HCT116 (cell line): Measurements from ENCODE around the gene RTTN. TPM values are rescaled to one million over a fixed set of nuclear protein-coding genes. Genes with fewer than 3 reads are reported as not detected.

Source experiments
- ATAC-seq: fragments of 200-7000 bp; cut with Tn5 transposase; 2 replicates; pipeline ENCODE4 v1.9.1; 2020; ENCODE audit warnings: mild to moderate bottlenecking, moderate library complexity
- BruUV-seq: library from RNA; stranded (reverse); fragments of 400-500 nt; replicated peaks from 2 replicates; lab custom pipeline; 2021; lab: Mats Ljungman, UMichigan
- CTCF ChIA-PET: fragments of 300-600 bp; sonication (Branson Sonifier 250); formaldehyde crosslinking; loops from one replicate; lab custom pipeline; 2021; ENCODE audit warnings: antibody characterized with exemption; lab: Charles Lee
- POLR2A ChIA-PET: fragments of 300-600, 350-600 bp; sonication (Branson Sonifier 250); formaldehyde crosslinking; loops from one replicate; lab custom pipeline; 2021; ENCODE audit warnings: antibody characterized with exemption; lab: Charles Lee
- RAD21 ChIA-PET, 2 experiments: fragments of 300-600 bp; sonication (Branson Sonifier 250); formaldehyde crosslinking; loops; one replicate each; lab custom pipeline; 2023; ENCODE audit warnings: low total read pairs in 2 of 2; ENCODE audit not compliant: uncharacterized antibody in 2 of 2, unreplicated experiment in 2 of 2, low non-redundant PET in 1 of 2; lab: Charles Lee
- DNase-seq: peaks from one replicate; pipeline ENCODE4 v3.0.0-alpha.2; 2010; ENCODE audit warnings: low read depth, low spot score
- H2AFZ ChIP-seq: fragments of 200-600 bp; shearing (Covaris generic), sonication (generic); 2 replicates; pipeline ENCODE4 v1.6.1; 2017; ENCODE audit warnings: low read depth, mixed run types, mixed read lengths, antibody characterized with exemption, low read length; ENCODE audit not compliant: poor library complexity, severe bottlenecking
- H3K27ac ChIP-seq: 2 replicates; pipeline ENCODE4 v1.5.1; 2012; ENCODE audit warnings: low read depth, low read length
- H3K27me3 ChIP-seq: fragments of 200-600 bp; sonication (generic); 2 replicates; pipeline ENCODE4 v1.6.1; 2016; ENCODE audit warnings: mixed run types, low read length, mixed read lengths; ENCODE audit not compliant: insufficient read depth
- H3K36me3 ChIP-seq, 2 experiments: fragments of 200-500 bp in 1 of 2; fragments of 200-600 bp in 1 of 2; sonication (Bioruptor generic) in 1 of 2; sonication (generic) in 1 of 2; 2 replicates each; pipeline versions ENCODE4 v1.5.1 to v1.6.1; 2014 to 2016; ENCODE audit warnings: low read length in 2 of 2, inconsistent platforms in 1 of 2, mixed read lengths in 1 of 2, mixed run types in 1 of 2; ENCODE audit not compliant: insufficient read depth in 2 of 2, control insufficient read depth in 1 of 2
- H3K4me1 ChIP-seq, 2 experiments: fragments of 200-600 bp in 1 of 2; sonication (generic) in 1 of 2; 2 replicates each; pipeline versions ENCODE4 v1.5.1 to v1.6.1; 2012 to 2017; ENCODE audit warnings: low read length in 2 of 2, inconsistent platforms in 1 of 2, mild to moderate bottlenecking in 1 of 2, mixed read lengths in 1 of 2, mixed run types in 1 of 2, moderate library complexity in 1 of 2; ENCODE audit not compliant: insufficient read depth in 2 of 2, control insufficient read depth in 1 of 2
- H3K4me2 ChIP-seq: fragments of 200-600 bp; sonication (generic); 2 replicates; pipeline ENCODE4 v1.6.1; 2017; ENCODE audit warnings: mixed run types, low read length, mixed read lengths
- H3K4me3 ChIP-seq, 2 experiments: fragments of 200-600 bp in 1 of 2; sonication (generic) in 1 of 2; replicated peaks in 1 of 2; 2 replicates each; pipeline ENCODE4 v1.5.1; 2011 to 2016; ENCODE audit warnings: low read length in 2 of 2, control low read depth in 1 of 2, low read depth in 1 of 2, mild to moderate bottlenecking in 1 of 2, mixed read lengths in 1 of 2, mixed run types in 1 of 2
- H3K79me2 ChIP-seq: fragments of 200-600 bp; sonication (generic); 2 replicates; pipeline ENCODE4 v1.6.1; 2017; ENCODE audit warnings: mild to moderate bottlenecking, mixed run types, low read length, moderate library complexity, mixed read lengths; ENCODE audit not compliant: insufficient read depth
- H3K9ac ChIP-seq: fragments of 200-600 bp; sonication (generic); 2 replicates; pipeline ENCODE4 v1.6.1; 2016; ENCODE audit warnings: low read length, mixed read lengths
- H3K9me2 ChIP-seq: fragments of 200-600 bp; sonication (generic), shearing (Covaris generic); 2 replicates; pipeline ENCODE4 v1.6.1; 2017; ENCODE audit warnings: mixed run types, mild to moderate bottlenecking, moderate library complexity; ENCODE audit not compliant: insufficient read depth
- H3K9me3 ChIP-seq, 2 experiments: fragments of 200-500 bp in 1 of 2; fragments of 200-600 bp in 1 of 2; sonication (Bioruptor generic) in 1 of 2; sonication (generic) in 1 of 2; 2 replicates each; pipeline ENCODE4 v1.6.1; 2014 to 2017; ENCODE audit warnings: low read length in 2 of 2, mixed read lengths in 2 of 2, inconsistent platforms in 1 of 2, low read depth in 1 of 2, mild to moderate bottlenecking in 1 of 2, mixed run types in 1 of 2, moderate library complexity in 1 of 2; ENCODE audit not compliant: control insufficient read depth in 1 of 2, insufficient read depth in 1 of 2
- H4K20me1 ChIP-seq: fragments of 200-600 bp; sonication (generic), shearing (Covaris generic); 2 replicates; pipeline ENCODE4 v1.6.1; 2017; ENCODE audit warnings: mixed run types, mild to moderate bottlenecking, moderate library complexity; ENCODE audit not compliant: insufficient read depth
- CBX3 ChIP-seq: IDR thresholded peaks from 2 replicates; pipeline ENCODE4 v1.6.1; 2012; ENCODE audit warnings: low read depth
- CEBPB ChIP-seq: IDR thresholded peaks from 2 replicates; pipeline ENCODE4 v1.6.1; 2012; ENCODE audit warnings: low read depth
- EGR1 ChIP-seq: IDR thresholded peaks from 2 replicates; pipeline ENCODE4 v1.6.1; 2012; ENCODE audit warnings: low read depth
- ELF1 ChIP-seq: IDR thresholded peaks from 2 replicates; pipeline ENCODE4 v1.6.1; 2012; ENCODE audit warnings: low read depth, borderline replicate concordance
- EZH2phosphoT487 ChIP-seq: fragments of 200-600 bp; IDR thresholded peaks from 2 replicates; pipeline ENCODE4 v1.6.1; 2018; ENCODE audit warnings: antibody characterized with exemption, borderline replicate concordance
- POLR2A ChIP-seq: IDR thresholded peaks from 2 replicates; pipeline ENCODE4 v1.7.0; 2011; ENCODE audit warnings: borderline replicate concordance; ENCODE audit not compliant: insufficient read depth, insufficient read length; ENCODE audit errors: extremely low read depth
- SP1 ChIP-seq: IDR thresholded peaks from 2 replicates; pipeline ENCODE4 v1.6.1; 2012; ENCODE audit warnings: low read depth
- SRF ChIP-seq: IDR thresholded peaks from 2 replicates; pipeline ENCODE4 v1.6.1; 2012; ENCODE audit warnings: low read depth
- ZNF274 ChIP-seq: fragments of 200-500 bp; sonication (Bioruptor generic); IDR thresholded peaks from 2 replicates; pipeline ENCODE4 v1.6.1; 2014; ENCODE audit warnings: mild to moderate bottlenecking, low read depth, low read length, inconsistent platforms
- intact Hi-C: fragments of 100-400 bp; cut with micrococcal nuclease; formaldehyde crosslinking; loops from 2 replicates; pipeline ENCODE4 v1.10.0; 2022
- total RNA-seq: library from RNA; stranded (reverse); gene quantifications from one replicate; pipeline ENCODE4 v1.2.1, GENCODE V29; 2021; ENCODE audit not compliant: unreplicated experiment

The RTTN gene
- total RNA-seq, 1 experiment from 2014 or later = 41.2 TPM

DNA sequence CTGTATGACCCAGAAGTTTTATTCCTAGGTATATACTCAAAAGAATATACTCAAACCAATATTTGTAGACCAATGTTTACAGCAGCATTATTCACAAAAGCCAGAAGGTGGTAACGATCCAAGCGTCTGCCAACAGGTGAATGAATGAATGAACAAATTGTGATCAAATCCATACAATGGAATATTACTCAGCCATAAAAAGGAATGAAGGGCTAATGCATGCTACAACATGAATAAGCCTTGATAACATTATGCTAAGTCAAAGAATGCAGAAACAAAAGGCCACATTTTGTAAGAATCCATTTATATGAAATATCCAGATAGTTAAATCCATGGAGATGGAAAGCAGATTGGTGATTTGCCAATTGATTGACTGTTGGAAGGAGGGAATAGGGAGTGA lies 252.3 kb downstream of the RTTN start:
- no peaks in the 10 kb centered on the region for H4K20me1 ChIP-seq
- ChIA-PET CTCF (no interaction called here), RAD21 (no interaction called here), POLR2A (no interaction called here)
- H3K36me3 ChIP-seq = no peaks in the 10 kb centered on the region
- TF ChIP-seq ZNF274 = no peak
- TF ChIP-seq CEBPB = no peak
- no peak for TF ChIP-seq ELF1
- TF ChIP-seq EGR1 = no peak
- no peak for TF ChIP-seq EZH2phosphoT487
- no peak for TF ChIP-seq CBX3
- TF ChIP-seq SP1 = no peak
- TF ChIP-seq SRF = no peak
- no peak for TF ChIP-seq POLR2A
- H3K79me2 ChIP-seq = no peaks in the 10 kb centered on the region
- no peaks in the 10 kb centered on the region for H3K9me3 ChIP-seq
- no peak overlapping the region for H2AFZ ChIP-seq
- no peaks in the 10 kb centered on the region for H3K27me3 ChIP-seq
- DNase-seq = no peak
- H3K4me3 ChIP-seq = no peak overlapping the region
- no peaks in the 10 kb centered on the region for H3K9me2 ChIP-seq
- no peak overlapping the region for H3K9ac ChIP-seq
- no peak for ATAC-seq
- intact Hi-C loops = no loop called here
- no TSS peak for BruUV-seq
- H3K4me2 ChIP-seq = no peak overlapping the region
- no peaks in the 10 kb centered on the region for H3K4me1 ChIP-seq
- no peak overlapping the region for H3K27ac ChIP-seq

Other genes with a start within 250 kb of the RTTN start
- 53.4 TPM for gene SOCS6, start 83.4 kb upstream of the RTTN start, total RNA-seq